Upper lobe of left lung (tissue), 4 donors: ENCODE results near the gene RAB30.

Experiments
- EP300 ChIP-seq, 4 donors: sonication (generic); formaldehyde crosslinking; IDR thresholded peaks; one replicate each; pipeline ENCODE4 v1.5.1; 2017; ENCODE audit warnings: antibody characterized with exemption in 4 of 4, control low read depth in 2 of 4
- POLR2A ChIP-seq, 4 donors: fragments of 450-650 bp; IDR thresholded peaks; one replicate each; pipeline ENCODE4 v1.5.1; 2016 to 2017; ENCODE audit warnings: antibody characterized with exemption in 4 of 4, mild to moderate bottlenecking in 2 of 4
- POLR2AphosphoS5 ChIP-seq, 2 donors: sonication (generic); formaldehyde crosslinking; IDR thresholded peaks; one replicate each; pipeline ENCODE4 v1.5.1; 2017; ENCODE audit warnings: antibody characterized with exemption in 2 of 2
- TF ChIP-seq, protein P1 (sequence below), 6 experiments: fragments of 450-650 bp in 4 of 6; fragments of 200-600 bp in 2 of 6; sonication (generic) in 2 of 6; IDR thresholded peaks; one replicate each; pipeline ENCODE4 v1.5.1; 2016 to 2019; ENCODE audit warnings: antibody characterized with exemption in 6 of 6

DNA sequence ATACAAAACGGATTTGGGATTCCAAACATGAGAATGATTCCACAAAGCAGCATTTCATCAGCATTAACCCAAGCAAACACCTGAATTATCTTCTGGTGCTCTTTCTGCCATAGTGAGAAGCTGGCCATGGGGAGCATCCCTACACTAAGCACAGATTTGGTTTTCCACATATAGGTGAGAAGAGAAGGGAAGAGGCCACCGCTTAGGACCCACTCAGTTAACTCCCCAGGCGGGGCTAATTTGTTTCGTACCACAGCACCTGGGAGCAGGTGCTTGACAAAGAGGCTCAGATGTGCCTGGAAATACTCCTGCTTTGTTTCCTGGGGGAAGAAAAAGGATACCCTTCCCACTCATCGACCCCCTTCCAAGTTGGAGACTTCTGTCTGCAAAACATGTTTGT lies 64.2 kb downstream of the RAB30 start:
- TF ChIP-seq EP300 (IDR thresholded peaks at IDR 0.05) (no peak), POLR2AphosphoS5 (IDR thresholded peaks at IDR 0.05) (no peak), POLR2A (IDR thresholded peaks at IDR 0.05) (no peak)
- TF ChIP-seq, protein P1, sequence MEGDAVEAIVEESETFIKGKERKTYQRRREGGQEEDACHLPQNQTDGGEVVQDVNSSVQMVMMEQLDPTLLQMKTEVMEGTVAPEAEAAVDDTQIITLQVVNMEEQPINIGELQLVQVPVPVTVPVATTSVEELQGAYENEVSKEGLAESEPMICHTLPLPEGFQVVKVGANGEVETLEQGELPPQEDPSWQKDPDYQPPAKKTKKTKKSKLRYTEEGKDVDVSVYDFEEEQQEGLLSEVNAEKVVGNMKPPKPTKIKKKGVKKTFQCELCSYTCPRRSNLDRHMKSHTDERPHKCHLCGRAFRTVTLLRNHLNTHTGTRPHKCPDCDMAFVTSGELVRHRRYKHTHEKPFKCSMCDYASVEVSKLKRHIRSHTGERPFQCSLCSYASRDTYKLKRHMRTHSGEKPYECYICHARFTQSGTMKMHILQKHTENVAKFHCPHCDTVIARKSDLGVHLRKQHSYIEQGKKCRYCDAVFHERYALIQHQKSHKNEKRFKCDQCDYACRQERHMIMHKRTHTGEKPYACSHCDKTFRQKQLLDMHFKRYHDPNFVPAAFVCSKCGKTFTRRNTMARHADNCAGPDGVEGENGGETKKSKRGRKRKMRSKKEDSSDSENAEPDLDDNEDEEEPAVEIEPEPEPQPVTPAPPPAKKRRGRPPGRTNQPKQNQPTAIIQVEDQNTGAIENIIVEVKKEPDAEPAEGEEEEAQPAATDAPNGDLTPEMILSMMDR (IDR thresholded peaks at IDR 0.05) = no peak
